Progenitor cell of endocrine pancreas (in vitro differentiated cells): ENCODE data around the gene SRL. TPM values are rescaled to one million over a fixed set of nuclear protein-coding genes. Genes with fewer than 3 reads are reported as not detected.

Experiments used
- DNase-seq: peaks from one replicate; pipeline ENCODE4 v3.0.0; 2021; ENCODE audit warnings: low spot score; ENCODE audit not compliant: unreplicated experiment
- H3K27ac Mint-ChIP-seq: 2 replicates; pipeline ENCODE4 v1.8.0; 2021; ENCODE audit warnings: mild to moderate bottlenecking, moderate library complexity, mixed read lengths
- H3K27me3 Mint-ChIP-seq: 2 replicates; pipeline ENCODE4 v1.8.0; 2021; ENCODE audit warnings: mixed read lengths
- H3K36me3 Mint-ChIP-seq: 2 replicates; pipeline ENCODE4 v1.8.0; 2022; ENCODE audit warnings: mixed read lengths; ENCODE audit not compliant: insufficient read depth
- H3K4me1 Mint-ChIP-seq: 2 replicates; pipeline ENCODE4 v1.8.0; 2021; ENCODE audit warnings: low read depth, mixed read lengths
- H3K4me3 Mint-ChIP-seq: 2 replicates; pipeline ENCODE4 v1.8.0; 2021; ENCODE audit warnings: low read depth, mild to moderate bottlenecking, moderate library complexity, mixed read lengths
- H3K9me3 Mint-ChIP-seq: 2 replicates; pipeline ENCODE4 v1.8.0; 2021; ENCODE audit warnings: low read depth, mixed read lengths
- CTCF ChIP-seq: fragments of 200-600 bp; sonication (generic); IDR thresholded peaks from one replicate; pipeline ENCODE4 v1.5.0; 2021; ENCODE audit warnings: antibody characterized with exemption, mild to moderate bottlenecking; ENCODE audit not compliant: unreplicated experiment
- total RNA-seq: library from RNA; stranded (reverse); gene quantifications from 2 replicates; pipeline ENCODE4 v1.2.1, GENCODE V29; 2021

The SRL gene
- total RNA-seq, 1 donor from 2014 or later = not detected

- DNase-seq = no peak
- Mint-ChIP-seq H3K27me3 (peaks cover 10% of the 10 kb centered on the region), H3K9me3 (peaks cover 4% of the 10 kb centered on the region), H3K4me1 (no peaks in the 10 kb centered on the region), H3K27ac (peak overlapping the region; percentile 30), H3K36me3 (no peaks in the 10 kb centered on the region), H3K4me3 (no peak overlapping the region)
- no peak for TF ChIP-seq CTCF
Measured at GRCh38 chr16:4283441-4283840, 41.6 kb upstream of the SRL start.

GRCh38 chr16:4280625-4281024 lies 38.7 kb upstream of the SRL start:
- no peak for DNase-seq
- Mint-ChIP-seq H3K9me3 (peaks cover 4% of the 10 kb centered on the region), H3K4me3 (no peak overlapping the region), H3K27me3 (peaks cover 10% of the 10 kb centered on the region), H3K4me1 (no peaks in the 10 kb centered on the region), H3K36me3 (no peaks in the 10 kb centered on the region), H3K27ac (no peak overlapping the region)
- no peak for TF ChIP-seq CTCF

GRCh38 chr16:4277987-4278513 lies 36.2 kb upstream of the SRL start:
- H3K36me3 Mint-ChIP-seq = no peaks in the 10 kb centered on the region
- no peak overlapping the region for H3K4me3 Mint-ChIP-seq
- no peak for DNase-seq
- no peaks in the 10 kb centered on the region for H3K4me1 Mint-ChIP-seq
- H3K27me3 Mint-ChIP-seq = no peaks in the 10 kb centered on the region
- TF ChIP-seq CTCF = no peak
- peaks cover 4% of the 10 kb centered on the region for H3K9me3 Mint-ChIP-seq
- no peak overlapping the region for H3K27ac Mint-ChIP-seq

- Mint-ChIP-seq H3K36me3 (no peaks in the 10 kb centered on the region), H3K27ac (no peak overlapping the region), H3K27me3 (no peaks in the 10 kb centered on the region), H3K4me1 (no peaks in the 10 kb centered on the region), H3K4me3 (no peak overlapping the region), H3K9me3 (peaks cover 3% of the 10 kb centered on the region)
- DNase-seq = no peak
- no peak for TF ChIP-seq CTCF
Measured at GRCh38 chr16:4275861-4276260, 34.0 kb upstream of the SRL start.

GRCh38 chr16:4273858-4274311 lies 32.0 kb upstream of the SRL start:
- DNase-seq = no peak
- peak; percentile 66 for TF ChIP-seq CTCF
- peak overlapping the region; percentile 89 for H3K4me3 Mint-ChIP-seq
- peak overlapping the region; percentile 95 for H3K27ac Mint-ChIP-seq
- no peaks in the 10 kb centered on the region for H3K27me3 Mint-ChIP-seq
- H3K36me3 Mint-ChIP-seq = no peaks in the 10 kb centered on the region
- H3K9me3 Mint-ChIP-seq = no peaks in the 10 kb centered on the region
- H3K4me1 Mint-ChIP-seq = peaks cover 2% of the 10 kb centered on the region
